Measurements from ENCODE around the gene TRIM34.

- TF ChIP-seq POLR2A (IDR thresholded peaks at IDR 0.05; ENCODE audit: low read length) (no peak), GATA1 (IDR thresholded peaks at IDR 0.05; ENCODE audit: low read depth, low read length) (no peak)
Measured at GRCh38 chr11:5608808-5609207, 16.0 kb upstream of the TRIM34 start.
